Loucy (cell line): ENCODE results near the gene KRTCAP2.

Source experiments
- H2AFZ ChIP-seq: fragments of 200-600 bp; sonication (generic); 2 replicates; pipeline ENCODE4 v1.6.0; 2016; ENCODE audit warnings: antibody characterized with exemption, mild to moderate bottlenecking, low read length, moderate library complexity
- H3F3A ChIP-seq: fragments of 200-600 bp; 2 replicates; pipeline ENCODE4 v1.6.0; 2016; ENCODE audit warnings: antibody characterized with exemption, low read depth, mild to moderate bottlenecking
- H3K27me3 ChIP-seq: fragments of 200-600 bp; sonication (generic); 2 replicates; pipeline ENCODE4 v1.6.1; 2014; ENCODE audit warnings: low read length, mild to moderate bottlenecking; ENCODE audit not compliant: insufficient read depth, poor library complexity, severe bottlenecking
- H3K36me3 ChIP-seq: fragments of 200-600 bp; sonication (generic); 2 replicates; pipeline ENCODE4 v1.6.1; 2016; ENCODE audit warnings: low read length; ENCODE audit not compliant: insufficient read depth
- H3K4me1 ChIP-seq: fragments of 200-600 bp; sonication (generic); 2 replicates; pipeline ENCODE4 v1.5.1; 2014; ENCODE audit warnings: low read length, mild to moderate bottlenecking; ENCODE audit not compliant: insufficient read depth, poor library complexity, severe bottlenecking
- H3K4me2 ChIP-seq: fragments of 200-600 bp; sonication (generic); 2 replicates; pipeline ENCODE4 v1.6.0; 2014; ENCODE audit warnings: antibody characterized with exemption, low read length, low read depth, mild to moderate bottlenecking; ENCODE audit not compliant: poor library complexity, severe bottlenecking
- H3K4me3 ChIP-seq: fragments of 200-600 bp; sonication (generic); 2 replicates; pipeline ENCODE4 v1.5.1; 2014; ENCODE audit warnings: low read length, mild to moderate bottlenecking, mixed read lengths; ENCODE audit not compliant: poor library complexity, severe bottlenecking
- H3K79me2 ChIP-seq: fragments of 200-600 bp; sonication (generic); 2 replicates; pipeline ENCODE4 v1.6.1; 2014; ENCODE audit warnings: low read length; ENCODE audit not compliant: insufficient read depth
- H3K9ac ChIP-seq: fragments of 200-600 bp; sonication (generic); 2 replicates; pipeline ENCODE4 v1.6.0; 2014; ENCODE audit warnings: mild to moderate bottlenecking, low read depth, low read length, moderate library complexity; ENCODE audit not compliant: poor library complexity, severe bottlenecking
- H3K9me2 ChIP-seq: fragments of 200-600 bp; sonication (generic); replicated peaks from 2 replicates; pipeline ENCODE4 v1.6.1; 2016; ENCODE audit warnings: low read depth, low read length, mixed read lengths
- H3K9me3 ChIP-seq: fragments of 200-600 bp; sonication (generic); 2 replicates; pipeline ENCODE4 v1.6.1; 2014; ENCODE audit warnings: mild to moderate bottlenecking, antibody characterized with exemption, low read length, low read depth; ENCODE audit not compliant: insufficient read depth
- H4K20me1 ChIP-seq: fragments of 200-600 bp; sonication (generic); 2 replicates; pipeline ENCODE4 v1.6.0; 2014; ENCODE audit warnings: antibody characterized with exemption, low read length, mild to moderate bottlenecking; ENCODE audit not compliant: insufficient read depth, poor library complexity, severe bottlenecking
- CTCF ChIP-seq: fragments of 200-600 bp; sonication (generic); conservative IDR thresholded peaks from 2 replicates; pipeline ENCODE4 v1.5.1; 2014; ENCODE audit warnings: mild to moderate bottlenecking, antibody characterized with exemption, low read length
- EZH2phosphoT487 ChIP-seq: fragments of 200-600 bp; IDR thresholded peaks from 2 replicates; pipeline ENCODE4 v1.6.1; 2018; ENCODE audit warnings: antibody characterized with exemption, mild to moderate bottlenecking, moderate library complexity, borderline replicate concordance

Gene KRTCAP2

GRCh38 chr1:155179112-155180031 lies 6.3 kb upstream of the KRTCAP2 start:
- peaks cover 15% of the 10 kb centered on the region for H3K4me1 ChIP-seq
- peaks cover 5% of the 10 kb centered on the region for H3F3A ChIP-seq
- H3K9me2 ChIP-seq: no peaks in the 10 kb centered on the region
- no peaks in the 10 kb centered on the region for H3K27me3 ChIP-seq
- no peak overlapping the region for H3K9ac ChIP-seq
- no peak overlapping the region for H3K4me2 ChIP-seq
- no peaks in the 10 kb centered on the region for H3K79me2 ChIP-seq
- no peak overlapping the region for H2AFZ ChIP-seq
- no peak overlapping the region for H3K4me3 ChIP-seq
- TF ChIP-seq EZH2phosphoT487 (no peak), CTCF (no peak)
- no peaks in the 10 kb centered on the region for H3K36me3 ChIP-seq
- H3K9me3 ChIP-seq: no peaks in the 10 kb centered on the region
- H4K20me1 ChIP-seq: no peaks in the 10 kb centered on the region

GRCh38 chr1:155178441-155179111 lies 5.5 kb upstream of the KRTCAP2 start:
- TF ChIP-seq CTCF (no peak), EZH2phosphoT487 (no peak)
- Histone ChIP-seq H3K4me1 (peaks cover 18% of the 10 kb centered on the region), H4K20me1 (no peaks in the 10 kb centered on the region), H3K4me3 (no peak overlapping the region), H3K9me3 (no peaks in the 10 kb centered on the region), H3K79me2 (no peaks in the 10 kb centered on the region), H3K36me3 (no peaks in the 10 kb centered on the region), H3F3A (peaks cover 5% of the 10 kb centered on the region), H3K27me3 (no peaks in the 10 kb centered on the region), H3K9ac (no peak overlapping the region), H2AFZ (no peak overlapping the region), H3K4me2 (no peak overlapping the region), H3K9me2 (no peaks in the 10 kb centered on the region)

GRCh38 chr1:155177918-155178281 lies 4.8 kb upstream of the KRTCAP2 start:
- peaks cover 18% of the 10 kb centered on the region for H3K4me1 ChIP-seq
- no peak overlapping the region for H2AFZ ChIP-seq
- H3K9me2 ChIP-seq: no peaks in the 10 kb centered on the region
- no peak overlapping the region for H3K4me3 ChIP-seq
- TF ChIP-seq CTCF (no peak), EZH2phosphoT487 (no peak)
- H4K20me1 ChIP-seq: no peaks in the 10 kb centered on the region
- no peak overlapping the region for H3K4me2 ChIP-seq
- H3K79me2 ChIP-seq: no peaks in the 10 kb centered on the region
- no peak overlapping the region for H3K9ac ChIP-seq
- peaks cover 5% of the 10 kb centered on the region for H3F3A ChIP-seq
- no peaks in the 10 kb centered on the region for H3K27me3 ChIP-seq
- H3K36me3 ChIP-seq: no peaks in the 10 kb centered on the region
- no peaks in the 10 kb centered on the region for H3K9me3 ChIP-seq
